Lung (tissue), 12 donors: ENCODE results near the gene KIAA0040. TPM values are rescaled to one million over a fixed set of nuclear protein-coding genes. Genes with fewer than 3 reads are reported as not detected.

Source experiments
- ATAC-seq: fragments of 200-7000 bp; cut with Tn5 transposase; one replicate; pipeline ENCODE4 v1.9.1; 2020; ENCODE audit warnings: moderate number of reproducible peaks; ENCODE audit not compliant: insufficient read depth, low FRiP score
- DNase-seq, 3 donors: peaks; one replicate each; pipeline ENCODE4 v3.0.0-alpha.2; 2013 to 2017
- H3K27ac ChIP-seq, 2 donors: one replicate each; pipeline ENCODE4 v1.5.1; 2013; ENCODE audit warnings: mild to moderate bottlenecking in 2 of 2, moderate library complexity in 2 of 2, control low read depth in 1 of 2, inconsistent platforms in 1 of 2, low read depth in 1 of 2, low read length in 1 of 2
- H3K27me3 ChIP-seq, 3 donors: one replicate each; pipeline ENCODE4 v1.5.1; 2013; ENCODE audit warnings: low read length in 2 of 3; ENCODE audit not compliant: control insufficient read depth in 3 of 3, insufficient read depth in 3 of 3
- H3K36me3 ChIP-seq, 4 donors: one replicate each; pipeline ENCODE4 v1.5.1; 2013; ENCODE audit warnings: low read length in 4 of 4, mild to moderate bottlenecking in 1 of 4, moderate library complexity in 1 of 4; ENCODE audit not compliant: control insufficient read depth in 4 of 4, insufficient read depth in 4 of 4
- H3K4me1 ChIP-seq, 5 donors: one replicate each; pipeline ENCODE4 v1.5.1; 2013; ENCODE audit warnings: low read length in 5 of 5, mild to moderate bottlenecking in 2 of 5, moderate library complexity in 1 of 5; ENCODE audit not compliant: control insufficient read depth in 5 of 5, insufficient read depth in 5 of 5
- H3K4me3 ChIP-seq: one replicate; pipeline ENCODE4 v1.5.1; 2013; ENCODE audit warnings: mild to moderate bottlenecking, control low read depth, moderate library complexity
- H3K9ac ChIP-seq, 2 donors: one replicate each; pipeline ENCODE4 v1.5.1; 2013; ENCODE audit warnings: low read length in 2 of 2, control low read depth in 1 of 2; ENCODE audit not compliant: insufficient read depth in 1 of 2
- H3K9me3 ChIP-seq, 4 donors: one replicate each; pipeline ENCODE4 v1.5.1; 2013; ENCODE audit warnings: low read length in 3 of 4, mild to moderate bottlenecking in 1 of 4, moderate library complexity in 1 of 4; ENCODE audit not compliant: control insufficient read depth in 4 of 4, insufficient read depth in 3 of 4
- WGBS, 2 donors: extraction: QIAGEN DNeasy Blood & Tissue Kit; methylation state at CpG; one replicate each; pipeline ENCODE4 v1.1.7; 2013; 5-methylcytosine and 5-hydroxymethylcytosine counted together
- polyA plus RNA-seq, 2 donors: library from polyadenylated mRNA; stranded (reverse); fragments of 200-250 nt; gene quantifications; one replicate each; pipeline ENCODE4 v1.2.1, GENCODE V29; 2013
- total RNA-seq, 2 donors: library from RNA; depleted of rRNA in 1 of 2; stranded (reverse); fragments of >200 nt in 1 of 2; gene quantifications; one replicate each; pipeline ENCODE4 v1.2.1, GENCODE V29; 2014 to 2021
- TF ChIP-seq, protein P1 (sequence below): IDR thresholded peaks from 2 replicates; pipeline ENCODE4 v1.5.1; 2012; ENCODE audit warnings: mild to moderate bottlenecking; ENCODE audit errors: control extremely low read depth, extremely low read depth
- donor health status: control.
- donor health status: control.
- donor health status: Bipolar disorder and iron deficiency.
- donor health status: healthy.
- donor health status: DM: yes; HTN: yes; CAD: no.

KIAA0040 gene
- total and polyA plus RNA-seq, 4 donors, result 13.4 to 37.9 (median 29.5) TPM

DNA sequence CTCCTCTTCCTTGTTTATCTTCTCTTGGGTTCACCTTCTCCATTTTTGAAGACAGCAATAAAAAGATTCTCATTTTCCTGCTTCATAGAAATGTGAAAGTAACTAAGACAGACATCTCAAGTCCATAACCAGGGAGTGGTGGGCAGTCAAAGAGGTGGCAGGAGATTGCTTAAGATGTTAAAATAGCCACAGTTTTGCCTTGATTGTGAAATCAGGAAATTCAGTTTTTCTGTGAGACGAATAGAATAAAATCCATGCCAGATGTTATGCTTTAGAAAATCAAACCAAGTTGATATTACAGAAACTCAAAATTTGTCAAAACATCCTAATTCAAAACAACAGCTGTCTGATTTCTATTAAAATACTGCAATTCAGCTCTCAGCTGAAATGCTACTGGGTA is 67.7 kb downstream of the KIAA0040 start:
- no peak overlapping the region for H3K27ac ChIP-seq
- 14 to 22% methylated on average over 1 of the region's 1 CpG for WGBS, 2 donors
- peak in 2 of 3 donors; percentile 79 to 89 for DNase-seq

DNA sequence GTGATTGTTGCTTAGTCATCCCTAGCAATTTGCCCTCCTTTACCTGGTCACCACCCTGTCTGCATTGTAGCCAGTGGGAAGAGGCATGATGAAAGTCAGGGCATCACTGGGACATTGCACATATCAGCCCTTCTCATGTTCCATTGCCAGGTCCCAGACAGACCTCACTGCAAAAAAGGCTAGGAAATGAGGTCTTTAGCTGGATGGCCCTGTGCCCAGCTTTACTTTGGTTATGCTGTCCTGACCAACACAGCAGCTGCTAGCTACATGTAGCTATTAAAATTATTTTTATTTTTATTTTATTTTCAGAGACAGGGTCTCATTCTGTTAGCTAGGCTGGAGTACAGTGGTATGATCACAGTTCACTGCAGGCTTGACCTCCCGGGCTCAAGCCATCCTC is 72.1 kb downstream of the KIAA0040 start:
- H3K27me3 ChIP-seq, result no peaks in the 10 kb centered on the region
- H3K4me1 ChIP-seq, result peaks cover 0 to 11% (median 8%) of the 10 kb centered on the region in 5 donors
- H3K9me3 ChIP-seq, result no peaks in the 10 kb centered on the region
- DNase-seq, result peak; percentile 37 to 70 (median 60)
- 92 to 95% methylated on average over 1 of the region's 1 CpG for WGBS, 2 donors
- H3K27ac ChIP-seq, result no peak overlapping the region
- H3K9ac ChIP-seq, result no peak overlapping the region
- no peak for ATAC-seq
- TF ChIP-seq, protein P1, sequence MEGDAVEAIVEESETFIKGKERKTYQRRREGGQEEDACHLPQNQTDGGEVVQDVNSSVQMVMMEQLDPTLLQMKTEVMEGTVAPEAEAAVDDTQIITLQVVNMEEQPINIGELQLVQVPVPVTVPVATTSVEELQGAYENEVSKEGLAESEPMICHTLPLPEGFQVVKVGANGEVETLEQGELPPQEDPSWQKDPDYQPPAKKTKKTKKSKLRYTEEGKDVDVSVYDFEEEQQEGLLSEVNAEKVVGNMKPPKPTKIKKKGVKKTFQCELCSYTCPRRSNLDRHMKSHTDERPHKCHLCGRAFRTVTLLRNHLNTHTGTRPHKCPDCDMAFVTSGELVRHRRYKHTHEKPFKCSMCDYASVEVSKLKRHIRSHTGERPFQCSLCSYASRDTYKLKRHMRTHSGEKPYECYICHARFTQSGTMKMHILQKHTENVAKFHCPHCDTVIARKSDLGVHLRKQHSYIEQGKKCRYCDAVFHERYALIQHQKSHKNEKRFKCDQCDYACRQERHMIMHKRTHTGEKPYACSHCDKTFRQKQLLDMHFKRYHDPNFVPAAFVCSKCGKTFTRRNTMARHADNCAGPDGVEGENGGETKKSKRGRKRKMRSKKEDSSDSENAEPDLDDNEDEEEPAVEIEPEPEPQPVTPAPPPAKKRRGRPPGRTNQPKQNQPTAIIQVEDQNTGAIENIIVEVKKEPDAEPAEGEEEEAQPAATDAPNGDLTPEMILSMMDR, result no peak
- H3K4me3 ChIP-seq, result no peak overlapping the region
- H3K36me3 ChIP-seq, result no peaks in the 10 kb centered on the region

More for the DNA sequence above, 67.7 kb downstream of the KIAA0040 start:
- ATAC-seq, result no peak
- peaks cover 0 to 45% (median 18%) of the 10 kb centered on the region in 5 donors for H3K4me1 ChIP-seq
- H3K9ac ChIP-seq, result no peak overlapping the region
- H3K36me3 ChIP-seq, result no peaks in the 10 kb centered on the region
- H3K27me3 ChIP-seq, result no peaks in the 10 kb centered on the region
- TF ChIP-seq, protein P1, result no peak
- no peak overlapping the region for H3K4me3 ChIP-seq
- no peaks in the 10 kb centered on the region for H3K9me3 ChIP-seq

DNA sequence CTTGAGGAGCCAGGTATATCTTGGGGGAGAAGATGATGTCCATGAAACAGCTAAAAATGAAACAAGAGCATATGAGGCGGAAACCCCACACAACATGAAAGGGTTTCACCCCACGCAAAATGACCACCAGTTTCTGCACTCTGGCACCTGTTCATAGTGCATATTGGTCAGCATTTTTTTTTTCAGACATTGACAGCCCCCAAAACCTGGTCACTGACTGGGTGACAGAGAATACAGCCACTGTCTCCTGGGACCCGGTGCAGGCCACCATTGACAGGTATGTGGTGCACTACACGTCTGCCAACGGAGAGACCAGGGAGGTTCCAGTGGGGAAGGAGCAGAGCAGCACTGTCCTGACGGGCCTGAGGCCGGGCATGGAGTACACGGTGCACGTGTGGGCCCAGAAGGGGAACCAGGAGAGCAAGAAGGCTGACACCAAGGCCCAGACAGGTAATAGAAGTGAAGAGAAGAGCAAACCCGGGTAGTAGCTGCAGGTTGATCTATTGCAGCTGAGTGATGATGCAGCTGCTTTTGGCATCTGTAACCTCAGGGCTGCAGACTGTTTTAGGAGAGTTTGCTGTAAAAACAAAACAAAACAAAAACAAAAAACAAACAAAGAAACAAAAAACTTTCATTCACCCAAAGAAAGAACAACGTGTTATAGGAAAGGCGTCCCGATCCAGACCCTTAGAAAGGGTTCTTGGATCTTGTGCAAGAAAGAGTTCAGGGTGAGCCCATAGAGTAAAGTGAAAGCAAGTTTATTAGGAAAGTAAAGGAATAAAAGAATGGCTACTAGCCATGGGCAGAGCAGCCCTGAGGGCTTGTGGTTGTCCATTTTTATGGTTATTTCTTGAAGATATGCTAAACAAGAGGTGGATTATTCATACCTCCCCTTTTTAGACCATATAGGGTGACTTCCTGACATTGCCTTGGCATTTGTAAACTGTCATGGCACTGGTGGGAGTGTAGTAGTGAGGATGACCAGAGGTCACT is 73.9 kb downstream of the KIAA0040 start:
- DNase-seq, result no peak
- no peak for ATAC-seq
- peaks cover 0 to 9% (median 6%) of the 10 kb centered on the region in 4 donors for H3K9me3 ChIP-seq
- peaks cover 0 to 8% (median 0%) of the 10 kb centered on the region in 5 donors for H3K4me1 ChIP-seq
- TF ChIP-seq, protein P1, result no peak
- no peaks in the 10 kb centered on the region for H3K36me3 ChIP-seq
- no peak overlapping the region for H3K4me3 ChIP-seq
- WGBS, 2 donors, result 93% methylated on average over 13 of the region's 13 CpGs
- H3K9ac ChIP-seq, result no peak overlapping the region
- no peak overlapping the region for H3K27ac ChIP-seq
- H3K27me3 ChIP-seq, result no peaks in the 10 kb centered on the region
